PC-3 (cell line): ENCODE results near the gene KIAA0513. TPM values are rescaled to one million over a fixed set of nuclear protein-coding genes. Genes with fewer than 3 reads are reported as not detected.

ENCODE experiments used
- ATAC-seq: fragments of 200-7000 bp; cut with Tn5 transposase; 2 replicates; pipeline ENCODE4 v1.9.1; 2020; ENCODE audit warnings: mild to moderate bottlenecking, moderate library complexity
- BruUV-seq: library from RNA; stranded (reverse); fragments of 400-500 nt; replicated peaks from 2 replicates; lab custom pipeline; 2021; lab: Mats Ljungman, UMichigan
- CTCF ChIA-PET: fragments of 300-600 bp; sonication (Branson Sonifier 250); formaldehyde crosslinking; loops from one replicate; lab custom pipeline; 2022; ENCODE audit warnings: antibody characterized with exemption; lab: Charles Lee
- POLR2A ChIA-PET: fragments of 300-600 bp; sonication (Branson Sonifier 250); formaldehyde crosslinking; loops from one replicate; lab custom pipeline; 2022; ENCODE audit warnings: antibody characterized with exemption; ENCODE audit not compliant: unreplicated experiment; lab: Charles Lee
- DNase-seq: peaks from one replicate; pipeline ENCODE4 v3.0.0-alpha.2; 2015
- H2AFZ ChIP-seq: fragments of 300-600 bp; sonication (generic); 2 replicates; pipeline ENCODE4 v1.6.0; 2016; ENCODE audit warnings: antibody characterized with exemption, low read length
- H3F3A ChIP-seq: fragments of 300-600 bp; sonication (generic); one replicate; pipeline ENCODE4 v1.6.0; 2017; ENCODE audit warnings: antibody characterized with exemption, low read length, control low read depth, mild to moderate bottlenecking; ENCODE audit not compliant: unreplicated experiment
- H3K27ac ChIP-seq: fragments of 300-600 bp; sonication (generic); 2 replicates; pipeline ENCODE4 v1.5.1; 2016; ENCODE audit warnings: mild to moderate bottlenecking, low read length
- H3K27me3 ChIP-seq: fragments of 300-600 bp; sonication (generic); 2 replicates; pipeline ENCODE4 v1.6.1; 2016; ENCODE audit warnings: low read length, mixed read lengths
- H3K36me3 ChIP-seq: fragments of 300-600 bp; sonication (generic); 2 replicates; pipeline ENCODE4 v1.6.1; 2016; ENCODE audit warnings: low read depth, mixed run types, low read length, mixed read lengths
- H3K4me1 ChIP-seq: fragments of 300-600 bp; sonication (generic); 2 replicates; pipeline ENCODE4 v1.5.1; 2016; ENCODE audit warnings: low read length; ENCODE audit not compliant: insufficient read depth
- H3K4me2 ChIP-seq: fragments of 300-600 bp; sonication (generic); 2 replicates; pipeline ENCODE4 v1.6.0; 2016; ENCODE audit warnings: low read length
- H3K4me3 ChIP-seq: fragments of 300-600 bp; sonication (generic); 2 replicates; pipeline ENCODE4 v1.5.1; 2016; ENCODE audit warnings: mild to moderate bottlenecking, low read length, mixed read lengths
- H3K79me2 ChIP-seq: fragments of 300-600 bp; sonication (generic); 2 replicates; pipeline ENCODE4 v1.6.1; 2017; ENCODE audit warnings: low read length, mixed read lengths
- H3K9ac ChIP-seq: fragments of 300-600 bp; sonication (generic); 2 replicates; pipeline ENCODE4 v1.6.0; 2016; ENCODE audit warnings: mild to moderate bottlenecking, low read length
- H3K9me2 ChIP-seq: fragments of 300-600 bp; sonication (generic); replicated peaks from 2 replicates; pipeline ENCODE4 v1.6.1; 2016; ENCODE audit warnings: mixed run types, low read length, mixed read lengths
- H3K9me3 ChIP-seq: fragments of 300-600 bp; sonication (generic); 2 replicates; pipeline ENCODE4 v1.6.1; 2016; ENCODE audit warnings: low read length, mixed read lengths
- H4K20me1 ChIP-seq: fragments of 300-600 bp; sonication (generic); 2 replicates; pipeline ENCODE4 v1.6.1; 2016; ENCODE audit warnings: low read length, mixed read lengths
- EZH2 ChIP-seq: fragments of 300-600 bp; sonication (generic); IDR thresholded peaks from one replicate; pipeline ENCODE4 v1.6.1; 2017; ENCODE audit warnings: antibody characterized with exemption, mild to moderate bottlenecking, low read length; ENCODE audit not compliant: unreplicated experiment
- EZH2phosphoT487 ChIP-seq: fragments of 300-600 bp; sonication (generic); IDR thresholded peaks from 2 replicates; pipeline ENCODE4 v1.6.1; 2018; ENCODE audit warnings: mild to moderate bottlenecking, antibody characterized with exemption, low read length, borderline replicate concordance
- intact Hi-C: fragments of 100-400 bp; cut with micrococcal nuclease; formaldehyde crosslinking; loops from 2 replicates; pipeline ENCODE4 v1.9.0; 2023
- total RNA-seq: library from RNA; depleted of rRNA; stranded (reverse); fragments of >200 nt; gene quantifications from 2 replicates; pipeline ENCODE4 v1.2.3, GENCODE V29; 2014
- TF ChIP-seq, protein P1 (sequence below): fragments of 300-600 bp; sonication (generic); conservative IDR thresholded peaks from 2 replicates; pipeline ENCODE4 v1.5.1; 2017; ENCODE audit warnings: antibody characterized with exemption, low read depth, mild to moderate bottlenecking, low read length

KIAA0513 gene
- total RNA-seq, 1 experiment from 2014 or later: 7.8 TPM

DNA sequence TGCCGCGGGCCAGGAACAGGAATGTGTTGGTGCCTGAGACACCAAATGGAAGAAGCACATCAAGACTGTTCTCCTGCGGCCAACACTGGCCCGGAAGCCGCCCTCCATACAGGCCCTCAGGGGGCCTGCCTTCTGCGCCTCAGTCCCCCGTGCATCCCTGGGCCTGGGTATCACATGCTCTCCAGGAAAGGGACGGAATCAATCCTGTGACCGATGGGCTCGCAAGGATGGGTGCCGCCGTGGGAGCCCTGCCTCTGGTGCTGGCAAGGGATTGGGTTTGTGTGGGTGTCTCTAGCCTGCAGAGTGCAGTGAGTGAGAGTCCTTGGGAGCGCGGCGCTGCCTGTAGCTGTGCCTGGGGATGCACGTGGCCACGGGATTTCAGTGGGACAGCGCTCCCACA lies 65.3 kb downstream of the KIAA0513 start:
- H3K27ac ChIP-seq: no peak overlapping the region
- H3K9me2 ChIP-seq: no peaks in the 10 kb centered on the region
- no peak overlapping the region for H2AFZ ChIP-seq
- intact Hi-C loops: no loop called here
- H3K4me1 ChIP-seq: no peaks in the 10 kb centered on the region
- CTCF ChIA-PET: no interaction called here
- no TSS peak for BruUV-seq
- POLR2A ChIA-PET: no interaction called here
- H3K9me3 ChIP-seq: no peaks in the 10 kb centered on the region
- no peaks in the 10 kb centered on the region for H3F3A ChIP-seq
- ATAC-seq (no peak), DNase-seq (no peak)
- no peaks in the 10 kb centered on the region for H3K79me2 ChIP-seq
- H3K4me2 ChIP-seq: no peak overlapping the region
- no peak overlapping the region for H3K9ac ChIP-seq
- TF ChIP-seq EZH2 (no peak), EZH2phosphoT487 (no peak)
- TF ChIP-seq, protein P1, sequence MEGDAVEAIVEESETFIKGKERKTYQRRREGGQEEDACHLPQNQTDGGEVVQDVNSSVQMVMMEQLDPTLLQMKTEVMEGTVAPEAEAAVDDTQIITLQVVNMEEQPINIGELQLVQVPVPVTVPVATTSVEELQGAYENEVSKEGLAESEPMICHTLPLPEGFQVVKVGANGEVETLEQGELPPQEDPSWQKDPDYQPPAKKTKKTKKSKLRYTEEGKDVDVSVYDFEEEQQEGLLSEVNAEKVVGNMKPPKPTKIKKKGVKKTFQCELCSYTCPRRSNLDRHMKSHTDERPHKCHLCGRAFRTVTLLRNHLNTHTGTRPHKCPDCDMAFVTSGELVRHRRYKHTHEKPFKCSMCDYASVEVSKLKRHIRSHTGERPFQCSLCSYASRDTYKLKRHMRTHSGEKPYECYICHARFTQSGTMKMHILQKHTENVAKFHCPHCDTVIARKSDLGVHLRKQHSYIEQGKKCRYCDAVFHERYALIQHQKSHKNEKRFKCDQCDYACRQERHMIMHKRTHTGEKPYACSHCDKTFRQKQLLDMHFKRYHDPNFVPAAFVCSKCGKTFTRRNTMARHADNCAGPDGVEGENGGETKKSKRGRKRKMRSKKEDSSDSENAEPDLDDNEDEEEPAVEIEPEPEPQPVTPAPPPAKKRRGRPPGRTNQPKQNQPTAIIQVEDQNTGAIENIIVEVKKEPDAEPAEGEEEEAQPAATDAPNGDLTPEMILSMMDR: no peak
- no peaks in the 10 kb centered on the region for H3K36me3 ChIP-seq
- no peak overlapping the region for H3K4me3 ChIP-seq
- no peaks in the 10 kb centered on the region for H4K20me1 ChIP-seq
- no peaks in the 10 kb centered on the region for H3K27me3 ChIP-seq

DNA sequence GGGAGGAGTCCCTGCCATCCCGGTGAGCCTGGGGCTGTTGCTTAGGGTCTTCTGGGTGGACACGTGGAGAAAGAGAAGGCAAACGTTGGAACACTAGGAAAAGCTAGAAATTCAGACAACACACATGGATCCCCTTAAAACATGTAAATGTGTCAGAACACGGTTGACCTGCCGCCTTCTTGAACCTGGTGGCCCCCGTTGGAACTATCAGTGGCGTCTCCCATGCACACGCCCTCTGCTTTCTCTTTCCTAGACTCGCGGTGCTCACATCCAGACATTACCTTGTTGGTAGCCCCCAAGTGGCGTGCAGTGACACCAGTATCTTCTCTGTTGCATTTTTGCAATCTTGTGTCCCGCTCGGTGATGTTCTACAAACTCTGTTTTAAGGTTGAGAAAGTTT lies 66.1 kb downstream of the KIAA0513 start:
- BruUV-seq: no TSS peak
- TF ChIP-seq EZH2phosphoT487 (no peak), EZH2 (no peak)
- TF ChIP-seq, protein P1: no peak
- intact Hi-C loops: no loop called here
- ChIA-PET CTCF (no interaction called here), POLR2A (no interaction called here)
- no peaks in the 10 kb centered on the region for H3F3A ChIP-seq
- no peaks in the 10 kb centered on the region for H3K9me3 ChIP-seq
- H3K79me2 ChIP-seq: no peaks in the 10 kb centered on the region
- no peaks in the 10 kb centered on the region for H3K4me1 ChIP-seq
- H3K4me2 ChIP-seq: no peak overlapping the region
- H3K4me3 ChIP-seq: no peak overlapping the region
- ATAC-seq (no peak), DNase-seq (no peak)
- no peak overlapping the region for H3K9ac ChIP-seq
- no peaks in the 10 kb centered on the region for H3K9me2 ChIP-seq
- no peaks in the 10 kb centered on the region for H4K20me1 ChIP-seq
- no peak overlapping the region for H3K27ac ChIP-seq
- H3K27me3 ChIP-seq: no peaks in the 10 kb centered on the region
- no peak overlapping the region for H2AFZ ChIP-seq
- H3K36me3 ChIP-seq: no peaks in the 10 kb centered on the region

DNA sequence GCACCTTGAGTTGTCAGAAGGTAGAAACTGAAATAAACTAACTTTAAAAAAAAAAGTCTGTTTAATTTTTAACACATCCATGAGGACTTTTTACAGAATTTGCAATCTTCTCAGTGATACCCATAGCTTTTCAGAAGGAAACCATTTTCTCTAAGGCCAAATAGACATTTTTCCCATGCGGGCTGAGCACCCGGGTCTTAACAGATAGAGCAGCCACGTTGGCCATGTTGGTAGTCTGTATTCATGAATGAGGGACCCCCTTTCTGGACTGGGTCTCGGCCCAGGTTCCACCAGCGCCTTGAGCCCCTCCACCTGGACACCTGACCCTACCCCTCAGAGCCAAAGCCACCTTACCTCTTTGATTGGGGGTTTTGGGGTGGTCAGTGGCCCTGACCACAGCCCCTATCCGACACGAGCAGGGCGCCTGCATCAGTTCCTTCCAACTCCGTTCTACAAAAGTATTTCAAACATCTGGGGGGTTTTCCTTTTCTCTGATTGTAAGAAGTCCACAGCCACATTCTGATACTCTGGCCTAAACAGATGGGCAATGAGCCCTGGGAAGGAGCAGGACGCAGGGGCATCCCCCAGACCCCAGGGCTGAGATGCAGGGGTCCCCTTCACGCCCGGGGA lies 66.7 kb downstream of the KIAA0513 start:
- Histone ChIP-seq H3K27ac (no peak overlapping the region), H3K9ac (no peak overlapping the region), H3K27me3 (no peaks in the 10 kb centered on the region), H2AFZ (no peak overlapping the region), H4K20me1 (no peaks in the 10 kb centered on the region), H3F3A (no peaks in the 10 kb centered on the region), H3K36me3 (no peaks in the 10 kb centered on the region), H3K4me1 (no peaks in the 10 kb centered on the region), H3K4me3 (no peak overlapping the region), H3K9me3 (no peaks in the 10 kb centered on the region), H3K9me2 (no peaks in the 10 kb centered on the region), H3K4me2 (no peak overlapping the region), H3K79me2 (no peaks in the 10 kb centered on the region)
- BruUV-seq: no TSS peak
- CTCF ChIA-PET: no interaction called here
- POLR2A ChIA-PET: no interaction called here
- DNase-seq: no peak
- no peak for ATAC-seq
- TF ChIP-seq EZH2phosphoT487: no peak
- TF ChIP-seq, protein P1: no peak
- TF ChIP-seq EZH2: no peak
- intact Hi-C loops: no loop called here
